Measurements from ENCODE around the gene ADAMTS20. TPM values are rescaled to one million over a fixed set of nuclear protein-coding genes. Genes with fewer than 3 reads are reported as not detected.

Gene ADAMTS20
- total and polyA plus RNA-seq, 2 donors (not counting 1 experiment from before 2014, with no cell fraction given): not detected

GRCh38 chr12:43516045-43516444 is 36.0 kb downstream of the ADAMTS20 start:
- Histone ChIP-seq H3K9ac (ENCODE audit: insufficient read depth, low read length) (no peak overlapping the region), H4K20me1 (ENCODE audit: control insufficient read depth, extremely low read depth, insufficient read depth, low read length) (no peaks in the 10 kb centered on the region), H3K9me3 (ENCODE audit: control insufficient read depth, insufficient read depth, low read depth, low read length) (no peaks in the 10 kb centered on the region), H2AFZ (ENCODE audit: low read length) (no peak overlapping the region), H3K4me2 (ENCODE audit: extremely low read depth, insufficient read depth, low read length) (no peak overlapping the region), H3K36me3 (ENCODE audit: control insufficient read depth, insufficient read depth, low read length) (no peaks in the 10 kb centered on the region), H3K4me3 (replicated peaks in 1 of 4; ENCODE audit: control extremely low read depth in 1 of 4, insufficient read depth in 1 of 4, low read depth in 3 of 4, low read length in 4 of 4) (no peak overlapping the region), H3K79me2 (ENCODE audit: control insufficient read depth, insufficient read depth, low read length) (no peaks in the 10 kb centered on the region), H3K27ac (ENCODE audit: insufficient read depth, low read length) (no peak overlapping the region), H3K27me3 (ENCODE audit: control insufficient read depth, insufficient read depth, low read length) (no peaks in the 10 kb centered on the region), H3K4me1 (ENCODE audit: control insufficient read depth, extremely low read depth, insufficient read depth, low read length) (no peaks in the 10 kb centered on the region)
- no peak for DNase-seq (ENCODE audit: low read depth in 2 of 2)
- no peak for TF ChIP-seq CTCF (conservative IDR thresholded peaks at IDR 0.05 in 1 of 2, IDR thresholded peaks at IDR 0.05 in 1 of 2; ENCODE audit: low read depth in 1 of 2, low read length in 2 of 2)
- no peak for TF ChIP-seq EZH2 (IDR thresholded peaks at IDR 0.05; ENCODE audit: low read length, missing control alignments)

- TF ChIP-seq EZH2 (IDR thresholded peaks at IDR 0.05; ENCODE audit: low read length, missing control alignments) (no peak), CTCF (conservative IDR thresholded peaks at IDR 0.05 in 1 of 2, IDR thresholded peaks at IDR 0.05 in 1 of 2; ENCODE audit: low read depth in 1 of 2, low read length in 2 of 2) (peak; percentile 21 to 66)
- Histone ChIP-seq H4K20me1 (ENCODE audit: control insufficient read depth, extremely low read depth, insufficient read depth, low read length) (no peaks in the 10 kb centered on the region), H3K36me3 (ENCODE audit: control insufficient read depth, insufficient read depth, low read length) (no peaks in the 10 kb centered on the region), H3K27ac (ENCODE audit: insufficient read depth, low read length) (no peak overlapping the region), H3K9ac (ENCODE audit: insufficient read depth, low read length) (no peak overlapping the region), H3K4me2 (ENCODE audit: extremely low read depth, insufficient read depth, low read length) (no peak overlapping the region), H3K79me2 (ENCODE audit: control insufficient read depth, insufficient read depth, low read length) (no peaks in the 10 kb centered on the region), H3K9me3 (ENCODE audit: control insufficient read depth, insufficient read depth, low read depth, low read length) (no peaks in the 10 kb centered on the region), H3K4me3 (replicated peaks in 1 of 4; ENCODE audit: control extremely low read depth in 1 of 4, insufficient read depth in 1 of 4, low read depth in 3 of 4, low read length in 4 of 4) (no peak overlapping the region), H3K27me3 (ENCODE audit: control insufficient read depth, insufficient read depth, low read length) (no peaks in the 10 kb centered on the region), H3K4me1 (ENCODE audit: control insufficient read depth, extremely low read depth, insufficient read depth, low read length) (no peaks in the 10 kb centered on the region), H2AFZ (ENCODE audit: low read length) (no peak overlapping the region)
- peak; percentile 2 to 58 for DNase-seq (ENCODE audit: low read depth in 2 of 2)
These were observed 50.3 kb downstream of the ADAMTS20 start for GRCh38 chr12:43501703-43502102.

- TF ChIP-seq EZH2 (IDR thresholded peaks at IDR 0.05; ENCODE audit: low read length, missing control alignments) (no peak), CTCF (conservative IDR thresholded peaks at IDR 0.05 in 1 of 2, IDR thresholded peaks at IDR 0.05 in 1 of 2; ENCODE audit: low read depth in 1 of 2, low read length in 2 of 2) (no peak)
- Histone ChIP-seq H3K36me3 (ENCODE audit: control insufficient read depth, insufficient read depth, low read length) (no peaks in the 10 kb centered on the region), H3K27me3 (ENCODE audit: control insufficient read depth, insufficient read depth, low read length) (no peaks in the 10 kb centered on the region), H3K9me3 (ENCODE audit: control insufficient read depth, insufficient read depth, low read depth, low read length) (no peaks in the 10 kb centered on the region), H3K4me1 (ENCODE audit: control insufficient read depth, extremely low read depth, insufficient read depth, low read length) (no peaks in the 10 kb centered on the region), H3K79me2 (ENCODE audit: control insufficient read depth, insufficient read depth, low read length) (no peaks in the 10 kb centered on the region), H3K4me2 (ENCODE audit: extremely low read depth, insufficient read depth, low read length) (no peak overlapping the region), H3K27ac (ENCODE audit: insufficient read depth, low read length) (no peak overlapping the region), H2AFZ (ENCODE audit: low read length) (no peak overlapping the region), H4K20me1 (ENCODE audit: control insufficient read depth, extremely low read depth, insufficient read depth, low read length) (no peaks in the 10 kb centered on the region), H3K4me3 (replicated peaks in 1 of 4; ENCODE audit: control extremely low read depth in 1 of 4, insufficient read depth in 1 of 4, low read depth in 3 of 4, low read length in 4 of 4) (no peak overlapping the region), H3K9ac (ENCODE audit: insufficient read depth, low read length) (no peak overlapping the region)
- DNase-seq (ENCODE audit: low read depth in 2 of 2): no peak
These were observed 58.7 kb downstream of the ADAMTS20 start for GRCh38 chr12:43493261-43493797.

Measured in fibroblast of lung (primary cell).